ENCODE measurements around the gene RECK.
"Not testable (repeated sequence)": the region's sequence is repeated elsewhere in the genome, so short reads cannot be mapped to it uniquely, and the experiment has no call there.

The RECK gene

GRCh38 chr9:36119476-36119875 lies 82.8 kb downstream of the RECK start:
- no peak for DNase-seq

- DNase-seq, result no peak
Measured at GRCh38 chr9:36120705-36121104, 84.0 kb downstream of the RECK start.

- peak; percentile 54 to 71 for DNase-seq
Measured at GRCh38 chr9:36121971-36122370, 85.3 kb downstream of the RECK start.

GRCh38 chr9:36123515-36123914 lies 86.8 kb downstream of the RECK start:
- peak; percentile 81 to 91 for DNase-seq

- DNase-seq, result peak; percentile 54 to 72
Measured at GRCh38 chr9:36125062-36125855, 88.5 kb downstream of the RECK start.

GRCh38 chr9:36126016-36126730 lies 89.5 kb downstream of the RECK start:
- peak in 1 of 2 donors; percentile 57 for DNase-seq

GRCh38 chr9:36127652-36128244 lies 91.0 kb downstream of the RECK start:
- peak; percentile 89 to 90 for DNase-seq

GRCh38 chr9:36128349-36128748 lies 91.6 kb downstream of the RECK start:
- peak; percentile 87 to 92 for DNase-seq

GRCh38 chr9:36129139-36129538 lies 92.4 kb downstream of the RECK start:
- peak; percentile 82 to 90 for DNase-seq

GRCh38 chr9:36131666-36132065 lies 95.0 kb downstream of the RECK start:
- DNase-seq, result not testable (repeated sequence)

- no peak for DNase-seq
Measured at GRCh38 chr9:36132086-36132485, 95.4 kb downstream of the RECK start.

GRCh38 chr9:36134761-36135505 lies 98.2 kb downstream of the RECK start:
- DNase-seq, result no peak

GRCh38 chr9:36135741-36136271 lies 99.1 kb downstream of the RECK start:
- DNase-seq, result no peak

GRCh38 chr9:36136272-36136893 lies 99.7 kb downstream of the RECK start, which contains the start of gene GLIPR2:
Gene GLIPR2 (plus strand): TSS chr9:36136733. CDS start chr9:36136779, 46 bp downstream.
- peak; percentile 87 to 92 for DNase-seq

GRCh38 chr9:36136894-36137391 lies 100.2 kb downstream of the RECK start:
- no peak for DNase-seq

GRCh38 chr9:36137392-36138004 lies 100.8 kb downstream of the RECK start:
- peak; percentile 32 to 44 for DNase-seq

- DNase-seq, result no peak
Measured at GRCh38 chr9:36138496-36138895, 101.8 kb downstream of the RECK start.

GRCh38 chr9:36138901-36139300 lies 102.2 kb downstream of the RECK start:
- DNase-seq, result no peak

GRCh38 chr9:36140086-36141084 lies 103.7 kb downstream of the RECK start:
- DNase-seq, result peak; percentile 86 to 89

GRCh38 chr9:36141288-36141687 lies 104.6 kb downstream of the RECK start:
- DNase-seq, result no peak

Data from inflammatory macrophage (primary cell).